ENCODE results near the gene GATAD2A.

The GATAD2A gene

GRCh38 chr19:19534556-19535265 is 129.2 kb downstream of the GATAD2A start:
- FAIRE-seq, result no peak

- FAIRE-seq, result no peak
Observed at GRCh38 chr19:19535311-19536191, 130.1 kb downstream of the GATAD2A start.

GRCh38 chr19:19537075-19538048 is 131.9 kb downstream of the GATAD2A start:
- FAIRE-seq, result no peak

GRCh38 chr19:19538061-19538784 is 132.7 kb downstream of the GATAD2A start, which contains the start of gene CILP2:
TSS of gene CILP2 (plus strand) at chr19:19538265. CDS start at chr19:19538350, 85 bp downstream.
- no peak for FAIRE-seq

- FAIRE-seq, result no peak
Observed at GRCh38 chr19:19538785-19539166, 133.3 kb downstream of the GATAD2A start.

GRCh38 chr19:19539698-19540063 is 134.2 kb downstream of the GATAD2A start:
- FAIRE-seq, result no peak

GRCh38 chr19:19540064-19540714 is 134.7 kb downstream of the GATAD2A start:
- no peak for FAIRE-seq

GRCh38 chr19:19540715-19541515 is 135.4 kb downstream of the GATAD2A start:
- FAIRE-seq, result no peak

GRCh38 chr19:19541616-19542015 is 136.1 kb downstream of the GATAD2A start:
- no peak for FAIRE-seq

- FAIRE-seq, result no peak
Observed at GRCh38 chr19:19542507-19542906, 137.0 kb downstream of the GATAD2A start.

- no peak for FAIRE-seq
Observed at GRCh38 chr19:19543101-19543500, 137.6 kb downstream of the GATAD2A start.

- no peak for FAIRE-seq
Observed at GRCh38 chr19:19543640-19544039, 138.2 kb downstream of the GATAD2A start.

GRCh38 chr19:19544257-19544953 is 138.9 kb downstream of the GATAD2A start:
- FAIRE-seq, result no peak

- FAIRE-seq, result no peak
Observed at GRCh38 chr19:19544954-19545591, 139.6 kb downstream of the GATAD2A start.

- no peak for FAIRE-seq
Observed at GRCh38 chr19:19545707-19546106, 140.2 kb downstream of the GATAD2A start.

GRCh38 chr19:19546751-19547162 is 141.3 kb downstream of the GATAD2A start:
- no peak for FAIRE-seq

GRCh38 chr19:19547674-19548336 is 142.3 kb downstream of the GATAD2A start:
- FAIRE-seq, result no peak

- FAIRE-seq, result no peak
Observed at GRCh38 chr19:19548915-19549759, 143.7 kb downstream of the GATAD2A start.

Data from G401.6 (cell line).